A549 (cell line): ENCODE measurements around the gene RBMS3. TPM values are rescaled to one million over a fixed set of nuclear protein-coding genes. Genes with fewer than 3 reads are reported as not detected.

ENCODE experiments used
- ATAC-seq, 2 experiments: fragments of 200-7000 bp in 1 of 2; fragments of >200 bp in 1 of 2; cut with Nextera tagmentation in 1 of 2; cut with Tn5 transposase in 1 of 2; 3 replicates each; pipeline versions ENCODE4 v1.8.0 to v1.9.1; 2018 to 2020; ENCODE audit warnings: mild to moderate bottlenecking in 1 of 2, moderate library complexity in 1 of 2
- CTCF ChIA-PET: fragments of 300-600 bp; sonication (Branson Sonifier 250); formaldehyde crosslinking; extraction: SDS; loops from one replicate; lab custom pipeline; 2021; ENCODE audit warnings: antibody characterized with exemption, inconsistent platforms; lab: Yijun Ruan, JAX
- POLR2A ChIA-PET: fragments of 350-600 bp; formaldehyde crosslinking; extraction: SDS; loops from one replicate; lab custom pipeline; 2021; ENCODE audit warnings: antibody characterized with exemption, inconsistent platforms; lab: Yijun Ruan, JAX
- DNase-seq, 2 experiments: peaks; one replicate each; pipeline versions ENCODE4 v3.0.0 to v3.0.0-alpha.2; 2011 to 2016; ENCODE audit warnings: low read depth in 1 of 2, low spot score in 1 of 2
- FAIRE-seq: peaks from 2 replicates; lab custom pipeline; 2011; peaks lifted over from hg19 to GRCh38; lab: Jason Lieb, UNC
- H3K27ac ChIP-seq, 2 experiments: fragments of >200 bp; sonication (Bioruptor Twin); formaldehyde crosslinking; 3 replicates each; pipeline ENCODE4 v1.5.1; 2016 to 2017
- H3K4me1 ChIP-seq: fragments of >200 bp; sonication (Bioruptor Twin); formaldehyde crosslinking; 3 replicates; pipeline ENCODE4 v1.6.1; 2016
- H3K4me2 ChIP-seq: fragments of >200 bp; sonication (Bioruptor Twin); formaldehyde crosslinking; 3 replicates; pipeline ENCODE4 v1.6.1; 2016
- H3K4me3 ChIP-seq: fragments of >200 bp; sonication (Bioruptor Twin); formaldehyde crosslinking; 3 replicates; pipeline ENCODE4 v1.5.1; 2016
- H3K9me3 ChIP-seq: fragments of >200 bp; sonication (Bioruptor Twin); formaldehyde crosslinking; 3 replicates; pipeline ENCODE4 v1.6.1; 2016
- ATOH8 ChIP-seq: fragments of 250-450 bp; sonication (Bioruptor Pico); IDR thresholded peaks from 2 replicates; pipeline ENCODE4 v1.5.0; 2020; ENCODE audit warnings: low read depth, mild to moderate bottlenecking, moderate library complexity
- BCL3 ChIP-seq: fragments of >200 bp; sonication (Bioruptor Twin); formaldehyde crosslinking; IDR thresholded peaks from 3 replicates; pipeline ENCODE4 v1.6.1; 2016
- BHLHE40 ChIP-seq: IDR thresholded peaks from 2 replicates; pipeline ENCODE4 v1.6.1; 2012; ENCODE audit warnings: low read depth, low read length, inconsistent platforms
- EHF ChIP-seq: fragments of 250-450 bp; sonication (Bioruptor Pico); IDR thresholded peaks from 2 replicates; pipeline ENCODE4 v1.5.0; 2020; ENCODE audit warnings: mild to moderate bottlenecking
- FOSL2 ChIP-seq, 2 experiments: fragments of 450-650 bp in 1 of 2; fragments of >200 bp in 1 of 2; sonication (Bioruptor Twin) in 1 of 2; formaldehyde crosslinking; IDR thresholded peaks; 2 replicates each; pipeline versions ENCODE4 v1.5.0 to v1.6.1; 2016 to 2020; ENCODE audit warnings: mild to moderate bottlenecking in 1 of 2, moderate library complexity in 1 of 2
- HDAC2 ChIP-seq: fragments of 200-600 bp; sonication (generic); IDR thresholded peaks from 2 replicates; pipeline ENCODE4 v1.6.1; 2016
- HOXA7 ChIP-seq: fragments of 250-450 bp; sonication (Bioruptor Pico); IDR thresholded peaks from 2 replicates; pipeline ENCODE4 v1.5.0; 2020; ENCODE audit warnings: mild to moderate bottlenecking, moderate library complexity
- KDM1A ChIP-seq: fragments of 200-600 bp; sonication (generic); IDR thresholded peaks from 2 replicates; pipeline ENCODE4 v1.6.1; 2016; ENCODE audit warnings: low read depth, mild to moderate bottlenecking
- MAFK ChIP-seq: fragments of 450-650 bp; IDR thresholded peaks from 2 replicates; pipeline ENCODE4 v1.6.1; 2014; ENCODE audit not compliant: partially characterized antibody
- RFX5 ChIP-seq: fragments of 450-650 bp; IDR thresholded peaks from 2 replicates; pipeline ENCODE4 v1.7.1; 2014; ENCODE audit warnings: antibody characterized with exemption, mild to moderate bottlenecking, moderate library complexity
- RNF2 ChIP-seq: fragments of 200-600 bp; sonication (generic); IDR thresholded peaks from 2 replicates; pipeline ENCODE4 v1.6.1; 2016; ENCODE audit warnings: low read depth, mild to moderate bottlenecking, antibody characterized with exemption, moderate library complexity, borderline replicate concordance
- SMC3 ChIP-seq: fragments of >200 bp; sonication (Bioruptor Twin); formaldehyde crosslinking; IDR thresholded peaks from 3 replicates; pipeline ENCODE4 v1.6.1; 2018; ENCODE audit warnings: inconsistent platforms
- TFCP2L1 ChIP-seq: fragments of 250-450 bp; sonication (Bioruptor Pico); IDR thresholded peaks from 2 replicates; pipeline ENCODE4 v1.5.0; 2021; ENCODE audit warnings: mild to moderate bottlenecking
- USF2 ChIP-seq: fragments of 450-650 bp; IDR thresholded peaks from 2 replicates; pipeline ENCODE4 v1.6.1; 2014; ENCODE audit warnings: antibody characterized with exemption
- ZNF302 ChIP-seq: fragments of 250-450 bp; sonication (Bioruptor Pico); IDR thresholded peaks from 2 replicates; pipeline ENCODE4 v1.9.0; 2021; ENCODE audit warnings: inconsistent platforms, mild to moderate bottlenecking, moderate library complexity
- WGBS: methylation state at CpG from one replicate; pipeline ENCODE4 v1.1.6; 2017; ENCODE audit errors: missing lambda C conversion rate; 5-methylcytosine and 5-hydroxymethylcytosine counted together
- polyA plus RNA-seq, 4 experiments: library from polyadenylated mRNA; depleted of rRNA in 3 of 4; stranded (reverse); fragments of >200 nt; fragmentation: RNase III in 1 of 4; extraction: RNeasy Plus Mini Kit Qiagen cat#74134 plus additional on column Dnase treatment in 1 of 4; gene quantifications; 2 replicates in 3 of 4; 3 replicates in 1 of 4; pipeline ENCODE4 v1.2.3, GENCODE V29; 2011 to 2017
- TF ChIP-seq, protein P1 (sequence below): fragments of 200-600 bp; sonication (generic); IDR thresholded peaks from 2 replicates; pipeline ENCODE4 v1.6.1; 2016; ENCODE audit warnings: antibody characterized with exemption, mild to moderate bottlenecking, moderate library complexity
- TF ChIP-seq, protein P2 (sequence below): fragments of 250-450 bp; sonication (Bioruptor Pico); IDR thresholded peaks from 2 replicates; pipeline ENCODE4 v1.5.0; 2021; ENCODE audit warnings: mild to moderate bottlenecking, moderate library complexity, borderline replicate concordance
- TF ChIP-seq, protein P3 (sequence below): IDR thresholded peaks from 2 replicates; pipeline ENCODE4 v1.6.1; 2012

The RBMS3 gene
- polyA plus RNA-seq, 2 of the 4 experiments (the other 2 are of a cell fraction), result 0.92 to 4.1 TPM

DNA sequence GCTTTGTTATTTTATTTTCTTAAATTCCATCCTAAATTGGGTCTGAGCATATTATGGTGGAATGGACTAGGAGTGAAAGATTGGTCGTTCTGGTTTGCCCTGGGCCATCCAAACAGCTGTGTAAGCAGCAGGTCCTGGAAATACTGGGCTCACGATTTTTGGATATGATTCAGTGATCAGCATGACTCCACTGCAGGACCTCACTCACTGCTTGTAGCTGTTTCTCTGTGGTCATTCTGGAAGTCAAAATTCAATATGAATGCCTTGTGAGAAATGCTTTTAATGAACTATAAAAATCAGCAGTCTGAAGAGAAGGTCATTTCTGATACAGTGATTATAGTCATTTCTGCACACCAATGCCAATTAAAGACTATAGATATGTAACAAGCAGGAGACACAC lies 185.0 kb downstream of the RBMS3 start:
- 48% methylated on average over 2 of the region's 2 CpGs for whole genome bisulfite sequencing
- no peak overlapping the region for H3K4me2 ChIP-seq
- no peak overlapping the region for H3K4me3 ChIP-seq
- DNase-seq (no peak), ATAC-seq (no peak), FAIRE-seq (no peak)
- ChIA-PET POLR2A (no interaction called here), CTCF (interaction anchor here (0.6 to 1.3 kb wide), 3 partner anchors 60 to 254 kb away, joined by 3 to 4 read pairs (median 4); no protein-coding TSS in a partner anchor)
- TF ChIP-seq RFX5, result no peak
- no peak for TF ChIP-seq USF2
- TF ChIP-seq EHF (CRISPR knock-in tag), result no peak
- TF ChIP-seq ZNF302 (CRISPR knock-in tag), result no peak
- no peak for TF ChIP-seq BCL3
- H3K27ac ChIP-seq, result no peak overlapping the region
- H3K4me1 ChIP-seq, result no peaks in the 10 kb centered on the region
- H3K9me3 ChIP-seq, result no peaks in the 10 kb centered on the region

DNA sequence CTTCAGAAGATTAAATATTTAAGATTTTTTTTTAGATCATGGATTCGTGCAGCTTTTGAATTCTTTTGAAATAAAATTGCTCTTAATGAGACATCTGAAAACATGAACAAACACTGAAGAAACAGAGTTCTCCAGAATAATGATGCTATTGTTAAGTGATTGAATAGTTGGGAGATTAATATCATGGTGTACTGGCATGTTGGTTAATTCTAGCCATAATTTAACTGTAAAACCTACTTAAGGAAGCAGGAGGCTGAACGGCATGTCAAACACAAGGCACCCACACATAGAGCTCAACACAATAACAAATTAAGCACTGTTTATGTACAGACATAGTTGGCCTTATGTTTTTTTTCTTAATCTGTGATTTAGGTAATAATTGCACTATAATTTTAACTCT lies 185.6 kb downstream of the RBMS3 start:
- H3K9me3 ChIP-seq, result no peaks in the 10 kb centered on the region
- H3K4me3 ChIP-seq, result no peak overlapping the region
- TF ChIP-seq HDAC2 (no peak), RNF2 (no peak), BHLHE40 (no peak), MAFK (no peak), TFCP2L1 (CRISPR knock-in tag) (no peak), SMC3 (no peak), FOSL2 (IDR thresholded peaks at IDR 0.05) (no peak), FOSL2 (CRISPR knock-in tag; IDR thresholded peaks at IDR 0.05) (no peak), USF2 (no peak), KDM1A (no peak), EHF (CRISPR knock-in tag) (no peak), ATOH8 (CRISPR knock-in tag) (no peak), HOXA7 (CRISPR knock-in tag) (no peak)
- TF ChIP-seq, protein P1, sequence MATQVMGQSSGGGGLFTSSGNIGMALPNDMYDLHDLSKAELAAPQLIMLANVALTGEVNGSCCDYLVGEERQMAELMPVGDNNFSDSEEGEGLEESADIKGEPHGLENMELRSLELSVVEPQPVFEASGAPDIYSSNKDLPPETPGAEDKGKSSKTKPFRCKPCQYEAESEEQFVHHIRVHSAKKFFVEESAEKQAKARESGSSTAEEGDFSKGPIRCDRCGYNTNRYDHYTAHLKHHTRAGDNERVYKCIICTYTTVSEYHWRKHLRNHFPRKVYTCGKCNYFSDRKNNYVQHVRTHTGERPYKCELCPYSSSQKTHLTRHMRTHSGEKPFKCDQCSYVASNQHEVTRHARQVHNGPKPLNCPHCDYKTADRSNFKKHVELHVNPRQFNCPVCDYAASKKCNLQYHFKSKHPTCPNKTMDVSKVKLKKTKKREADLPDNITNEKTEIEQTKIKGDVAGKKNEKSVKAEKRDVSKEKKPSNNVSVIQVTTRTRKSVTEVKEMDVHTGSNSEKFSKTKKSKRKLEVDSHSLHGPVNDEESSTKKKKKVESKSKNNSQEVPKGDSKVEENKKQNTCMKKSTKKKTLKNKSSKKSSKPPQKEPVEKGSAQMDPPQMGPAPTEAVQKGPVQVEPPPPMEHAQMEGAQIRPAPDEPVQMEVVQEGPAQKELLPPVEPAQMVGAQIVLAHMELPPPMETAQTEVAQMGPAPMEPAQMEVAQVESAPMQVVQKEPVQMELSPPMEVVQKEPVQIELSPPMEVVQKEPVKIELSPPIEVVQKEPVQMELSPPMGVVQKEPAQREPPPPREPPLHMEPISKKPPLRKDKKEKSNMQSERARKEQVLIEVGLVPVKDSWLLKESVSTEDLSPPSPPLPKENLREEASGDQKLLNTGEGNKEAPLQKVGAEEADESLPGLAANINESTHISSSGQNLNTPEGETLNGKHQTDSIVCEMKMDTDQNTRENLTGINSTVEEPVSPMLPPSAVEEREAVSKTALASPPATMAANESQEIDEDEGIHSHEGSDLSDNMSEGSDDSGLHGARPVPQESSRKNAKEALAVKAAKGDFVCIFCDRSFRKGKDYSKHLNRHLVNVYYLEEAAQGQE, result no peak
- TF ChIP-seq, protein P2, sequence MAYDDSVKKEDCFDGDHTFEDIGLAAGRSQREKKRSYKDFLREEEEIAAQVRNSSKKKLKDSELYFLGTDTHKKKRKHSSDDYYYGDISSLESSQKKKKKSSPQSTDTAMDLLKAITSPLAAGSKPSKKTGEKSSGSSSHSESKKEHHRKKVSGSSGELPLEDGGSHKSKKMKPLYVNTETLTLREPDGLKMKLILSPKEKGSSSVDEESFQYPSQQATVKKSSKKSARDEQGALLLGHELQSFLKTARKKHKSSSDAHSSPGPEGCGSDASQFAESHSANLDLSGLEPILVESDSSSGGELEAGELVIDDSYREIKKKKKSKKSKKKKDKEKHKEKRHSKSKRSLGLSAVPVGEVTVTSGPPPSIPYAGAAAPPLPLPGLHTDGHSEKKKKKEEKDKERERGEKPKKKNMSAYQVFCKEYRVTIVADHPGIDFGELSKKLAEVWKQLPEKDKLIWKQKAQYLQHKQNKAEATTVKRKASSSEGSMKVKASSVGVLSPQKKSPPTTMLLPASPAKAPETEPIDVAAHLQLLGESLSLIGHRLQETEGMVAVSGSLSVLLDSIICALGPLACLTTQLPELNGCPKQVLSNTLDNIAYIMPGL (CRISPR knock-in tag), result no peak
- TF ChIP-seq, protein P3, sequence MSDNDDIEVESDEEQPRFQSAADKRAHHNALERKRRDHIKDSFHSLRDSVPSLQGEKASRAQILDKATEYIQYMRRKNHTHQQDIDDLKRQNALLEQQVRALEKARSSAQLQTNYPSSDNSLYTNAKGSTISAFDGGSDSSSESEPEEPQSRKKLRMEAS, result no peak
- POLR2A ChIA-PET, result no interaction called here
- WGBS, result 73% methylated on average over 2 of the region's 2 CpGs
- ATAC-seq (no peak), DNase-seq (no peak), FAIRE-seq (no peak)
- H3K4me1 ChIP-seq, result no peaks in the 10 kb centered on the region
- H3K4me2 ChIP-seq, result no peak overlapping the region
- H3K27ac ChIP-seq, result no peak overlapping the region
- CTCF ChIA-PET, result interaction anchor here (0.6 to 1.3 kb wide), 2 partner anchors 187 to 253 kb away, joined by 4 read pairs; no protein-coding TSS in a partner anchor
